A549 (cell line): ENCODE measurements around the gene SF1. TPM values are rescaled to one million over a fixed set of nuclear protein-coding genes. Genes with fewer than 3 reads are reported as not detected.

Experiments used
- ATAC-seq, 2 experiments: fragments of 200-7000 bp in 1 of 2; fragments of >200 bp in 1 of 2; cut with Nextera tagmentation in 1 of 2; cut with Tn5 transposase in 1 of 2; 3 replicates each; pipeline versions ENCODE4 v1.8.0 to v1.9.1; 2018 to 2020; ENCODE audit warnings: mild to moderate bottlenecking in 1 of 2, moderate library complexity in 1 of 2
- CTCF ChIA-PET: fragments of 300-600 bp; sonication (Branson Sonifier 250); formaldehyde crosslinking; extraction: SDS; loops from one replicate; lab custom pipeline; 2021; ENCODE audit warnings: antibody characterized with exemption, inconsistent platforms; lab: Yijun Ruan, JAX
- POLR2A ChIA-PET: fragments of 350-600 bp; formaldehyde crosslinking; extraction: SDS; loops from one replicate; lab custom pipeline; 2021; ENCODE audit warnings: antibody characterized with exemption, inconsistent platforms; lab: Yijun Ruan, JAX
- DNase-seq, 2 experiments: peaks; one replicate each; pipeline versions ENCODE4 v3.0.0 to v3.0.0-alpha.2; 2011 to 2016; ENCODE audit warnings: low read depth in 1 of 2, low spot score in 1 of 2
- FAIRE-seq: peaks from 2 replicates; lab custom pipeline; 2011; peaks lifted over from hg19 to GRCh38; lab: Jason Lieb, UNC
- H3K27ac ChIP-seq, 2 experiments: fragments of >200 bp; sonication (Bioruptor Twin); formaldehyde crosslinking; 3 replicates each; pipeline ENCODE4 v1.5.1; 2016 to 2017
- H3K4me1 ChIP-seq: fragments of >200 bp; sonication (Bioruptor Twin); formaldehyde crosslinking; 3 replicates; pipeline ENCODE4 v1.6.1; 2016
- H3K4me2 ChIP-seq: fragments of >200 bp; sonication (Bioruptor Twin); formaldehyde crosslinking; 3 replicates; pipeline ENCODE4 v1.6.1; 2016
- H3K4me3 ChIP-seq: fragments of >200 bp; sonication (Bioruptor Twin); formaldehyde crosslinking; 3 replicates; pipeline ENCODE4 v1.5.1; 2016
- H3K9me3 ChIP-seq: fragments of >200 bp; sonication (Bioruptor Twin); formaldehyde crosslinking; 3 replicates; pipeline ENCODE4 v1.6.1; 2016
- ATOH8 ChIP-seq: fragments of 250-450 bp; sonication (Bioruptor Pico); IDR thresholded peaks from 2 replicates; pipeline ENCODE4 v1.5.0; 2020; ENCODE audit warnings: low read depth, mild to moderate bottlenecking, moderate library complexity
- CBX8 ChIP-seq: fragments of 200-600 bp; sonication (generic); IDR thresholded peaks from 2 replicates; pipeline ENCODE4 v1.6.1; 2016
- CHD2 ChIP-seq: fragments of 150-350 bp; IDR thresholded peaks from 2 replicates; pipeline ENCODE4 v1.6.1; 2014; ENCODE audit warnings: low read length; ENCODE audit not compliant: partially characterized antibody
- EP300 ChIP-seq, 2 experiments: fragments of >200 bp; sonication (Bioruptor Twin); formaldehyde crosslinking; IDR thresholded peaks; 2 replicates in 1 of 2; 3 replicates in 1 of 2; pipeline ENCODE4 v1.6.1; 2016 to 2017
- HDAC2 ChIP-seq: fragments of 200-600 bp; sonication (generic); IDR thresholded peaks from 2 replicates; pipeline ENCODE4 v1.6.1; 2016
- JUN ChIP-seq, 2 experiments: fragments of >200 bp; sonication (Bioruptor Twin); formaldehyde crosslinking; IDR thresholded peaks; 2 replicates in 1 of 2; 3 replicates in 1 of 2; pipeline ENCODE4 v1.6.1; 2016 to 2017
- JUNB ChIP-seq: fragments of >200 bp; sonication (Bioruptor Twin); formaldehyde crosslinking; IDR thresholded peaks from 2 replicates; pipeline ENCODE4 v1.6.1; 2016
- KDM5A ChIP-seq: fragments of 200-600 bp; sonication (generic); IDR thresholded peaks from 2 replicates; pipeline ENCODE4 v1.6.1; 2016; ENCODE audit warnings: antibody characterized with exemption, mild to moderate bottlenecking
- RARB ChIP-seq: fragments of 250-450 bp; sonication (Bioruptor Pico); IDR thresholded peaks from 2 replicates; pipeline ENCODE4 v1.8.0; 2021; ENCODE audit warnings: mild to moderate bottlenecking, moderate library complexity
- RFX5 ChIP-seq: fragments of 450-650 bp; IDR thresholded peaks from 2 replicates; pipeline ENCODE4 v1.7.1; 2014; ENCODE audit warnings: antibody characterized with exemption, mild to moderate bottlenecking, moderate library complexity
- RNF2 ChIP-seq: fragments of 200-600 bp; sonication (generic); IDR thresholded peaks from 2 replicates; pipeline ENCODE4 v1.6.1; 2016; ENCODE audit warnings: low read depth, mild to moderate bottlenecking, antibody characterized with exemption, moderate library complexity, borderline replicate concordance
- SREBF2 ChIP-seq: fragments of 450-650 bp; IDR thresholded peaks from 2 replicates; pipeline ENCODE4 v1.6.1; 2014; ENCODE audit warnings: mild to moderate bottlenecking, moderate library complexity
- ZSCAN20 ChIP-seq: fragments of 250-450 bp; sonication (Bioruptor Pico); IDR thresholded peaks from 2 replicates; pipeline ENCODE4 v1.8.0; 2022; ENCODE audit warnings: mild to moderate bottlenecking, moderate library complexity
- WGBS: methylation state at CpG from one replicate; pipeline ENCODE4 v1.1.6; 2017; ENCODE audit errors: missing lambda C conversion rate; 5-methylcytosine and 5-hydroxymethylcytosine counted together
- polyA plus RNA-seq, 4 experiments: library from polyadenylated mRNA; depleted of rRNA in 3 of 4; stranded (reverse); fragments of >200 nt; fragmentation: RNase III in 1 of 4; extraction: RNeasy Plus Mini Kit Qiagen cat#74134 plus additional on column Dnase treatment in 1 of 4; gene quantifications; 2 replicates in 3 of 4; 3 replicates in 1 of 4; pipeline ENCODE4 v1.2.3, GENCODE V29; 2011 to 2017
- TF ChIP-seq, protein P1 (sequence below): fragments of >200 bp; sonication (Bioruptor Twin); formaldehyde crosslinking; IDR thresholded peaks from 3 replicates; pipeline ENCODE4 v1.5.1; 2016
- TF ChIP-seq, protein P2 (sequence below): IDR thresholded peaks from 2 replicates; pipeline ENCODE4 v1.6.1; 2012; ENCODE audit warnings: low read depth, borderline replicate concordance
- TF ChIP-seq, protein P3 (sequence below): fragments of 200-600 bp; sonication (generic); IDR thresholded peaks from 2 replicates; pipeline ENCODE4 v1.6.1; 2016; ENCODE audit warnings: antibody characterized with exemption, mild to moderate bottlenecking, moderate library complexity

SF1 gene
- polyA plus RNA-seq, 2 of the 4 experiments (the other 2 are of a cell fraction), result 104 to 310 TPM

DNA sequence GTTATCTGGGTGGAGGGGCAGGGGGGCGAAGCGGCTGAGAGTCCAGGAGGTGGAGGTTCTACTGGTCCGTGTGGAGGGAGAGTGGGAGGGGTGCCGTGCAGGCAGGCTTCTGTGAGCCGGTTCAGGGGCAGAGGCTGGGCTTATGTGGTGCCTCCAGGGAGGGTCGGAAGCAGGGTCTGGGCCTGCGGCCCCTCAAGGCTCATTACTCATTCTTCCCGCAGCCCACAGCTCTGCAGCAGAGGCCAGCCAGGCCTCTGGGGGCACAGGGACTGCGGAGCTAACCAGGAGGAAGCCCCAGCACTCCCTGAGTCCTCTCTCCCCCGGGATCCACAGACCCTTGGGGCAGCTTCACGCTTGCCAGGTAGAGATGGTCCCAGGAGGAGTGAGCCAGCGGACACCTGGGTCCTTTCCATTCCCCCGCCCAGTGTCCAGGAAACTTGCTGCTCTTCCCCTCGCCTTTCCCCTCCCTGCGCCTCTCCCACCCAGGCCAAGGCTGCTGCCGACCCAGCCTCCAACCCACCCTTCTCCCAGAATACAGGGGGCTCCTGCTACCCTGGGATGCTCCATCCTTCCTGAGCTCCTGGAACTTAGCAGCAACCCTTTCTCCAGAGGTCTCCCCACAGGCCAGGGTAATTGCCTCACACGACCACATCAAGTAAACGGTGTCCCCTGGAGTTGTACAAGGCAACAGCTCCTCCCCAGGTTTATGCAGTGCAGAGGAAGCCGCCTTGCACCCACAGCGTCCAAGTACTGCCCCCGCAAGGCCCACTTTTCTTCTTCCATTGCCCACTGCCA, 61.7 kb downstream of the SF1 start (continued):
- TF ChIP-seq, protein P1, sequence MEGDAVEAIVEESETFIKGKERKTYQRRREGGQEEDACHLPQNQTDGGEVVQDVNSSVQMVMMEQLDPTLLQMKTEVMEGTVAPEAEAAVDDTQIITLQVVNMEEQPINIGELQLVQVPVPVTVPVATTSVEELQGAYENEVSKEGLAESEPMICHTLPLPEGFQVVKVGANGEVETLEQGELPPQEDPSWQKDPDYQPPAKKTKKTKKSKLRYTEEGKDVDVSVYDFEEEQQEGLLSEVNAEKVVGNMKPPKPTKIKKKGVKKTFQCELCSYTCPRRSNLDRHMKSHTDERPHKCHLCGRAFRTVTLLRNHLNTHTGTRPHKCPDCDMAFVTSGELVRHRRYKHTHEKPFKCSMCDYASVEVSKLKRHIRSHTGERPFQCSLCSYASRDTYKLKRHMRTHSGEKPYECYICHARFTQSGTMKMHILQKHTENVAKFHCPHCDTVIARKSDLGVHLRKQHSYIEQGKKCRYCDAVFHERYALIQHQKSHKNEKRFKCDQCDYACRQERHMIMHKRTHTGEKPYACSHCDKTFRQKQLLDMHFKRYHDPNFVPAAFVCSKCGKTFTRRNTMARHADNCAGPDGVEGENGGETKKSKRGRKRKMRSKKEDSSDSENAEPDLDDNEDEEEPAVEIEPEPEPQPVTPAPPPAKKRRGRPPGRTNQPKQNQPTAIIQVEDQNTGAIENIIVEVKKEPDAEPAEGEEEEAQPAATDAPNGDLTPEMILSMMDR, result no peak
- no peak for TF ChIP-seq CBX8

GRCh38 chr11:64715756-64716472, 62.4 kb downstream of the SF1 start:
- Histone ChIP-seq H3K4me2 (no peak overlapping the region), H3K27ac (no peak overlapping the region), H3K4me1 (peaks cover 4% of the 10 kb centered on the region; the same call in 1 of the 3 replicates), H3K4me3 (no peak overlapping the region), H3K9me3 (no peaks in the 10 kb centered on the region)
- ChIA-PET CTCF (interaction anchor here (0.7 to 8.1 kb wide), 9 partner anchors 11 to 370 kb away, joined by 3 to 48 read pairs (median 4); partner anchors contain the start of gene RASGRP2), POLR2A (no interaction called here)
- DNase-seq (no peak), FAIRE-seq (no peak), ATAC-seq (no peak; a peak in 2 of 6 replicates)
- no peak for TF ChIP-seq ATOH8 (CRISPR knock-in tag)
- no peak for TF ChIP-seq EP300 (IDR thresholded peaks at IDR 0.05)
- no peak for TF ChIP-seq RFX5
- no peak for TF ChIP-seq CBX8
- TF ChIP-seq, protein P1, result no peak
- no peak for TF ChIP-seq RARB (CRISPR knock-in tag)
- TF ChIP-seq KDM5A, result no peak
- TF ChIP-seq JUNB, result no peak
- TF ChIP-seq ZSCAN20, result no peak
- TF ChIP-seq RNF2, result no peak
- no peak for TF ChIP-seq CHD2
- no peak for TF ChIP-seq HDAC2
- TF ChIP-seq SREBF2, result no peak
- TF ChIP-seq JUN (IDR thresholded peaks at IDR 0.05), result no peak
- TF ChIP-seq, protein P2, sequence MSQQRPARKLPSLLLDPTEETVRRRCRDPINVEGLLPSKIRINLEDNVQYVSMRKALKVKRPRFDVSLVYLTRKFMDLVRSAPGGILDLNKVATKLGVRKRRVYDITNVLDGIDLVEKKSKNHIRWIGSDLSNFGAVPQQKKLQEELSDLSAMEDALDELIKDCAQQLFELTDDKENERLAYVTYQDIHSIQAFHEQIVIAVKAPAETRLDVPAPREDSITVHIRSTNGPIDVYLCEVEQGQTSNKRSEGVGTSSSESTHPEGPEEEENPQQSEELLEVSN, result no peak
- TF ChIP-seq, protein P3, sequence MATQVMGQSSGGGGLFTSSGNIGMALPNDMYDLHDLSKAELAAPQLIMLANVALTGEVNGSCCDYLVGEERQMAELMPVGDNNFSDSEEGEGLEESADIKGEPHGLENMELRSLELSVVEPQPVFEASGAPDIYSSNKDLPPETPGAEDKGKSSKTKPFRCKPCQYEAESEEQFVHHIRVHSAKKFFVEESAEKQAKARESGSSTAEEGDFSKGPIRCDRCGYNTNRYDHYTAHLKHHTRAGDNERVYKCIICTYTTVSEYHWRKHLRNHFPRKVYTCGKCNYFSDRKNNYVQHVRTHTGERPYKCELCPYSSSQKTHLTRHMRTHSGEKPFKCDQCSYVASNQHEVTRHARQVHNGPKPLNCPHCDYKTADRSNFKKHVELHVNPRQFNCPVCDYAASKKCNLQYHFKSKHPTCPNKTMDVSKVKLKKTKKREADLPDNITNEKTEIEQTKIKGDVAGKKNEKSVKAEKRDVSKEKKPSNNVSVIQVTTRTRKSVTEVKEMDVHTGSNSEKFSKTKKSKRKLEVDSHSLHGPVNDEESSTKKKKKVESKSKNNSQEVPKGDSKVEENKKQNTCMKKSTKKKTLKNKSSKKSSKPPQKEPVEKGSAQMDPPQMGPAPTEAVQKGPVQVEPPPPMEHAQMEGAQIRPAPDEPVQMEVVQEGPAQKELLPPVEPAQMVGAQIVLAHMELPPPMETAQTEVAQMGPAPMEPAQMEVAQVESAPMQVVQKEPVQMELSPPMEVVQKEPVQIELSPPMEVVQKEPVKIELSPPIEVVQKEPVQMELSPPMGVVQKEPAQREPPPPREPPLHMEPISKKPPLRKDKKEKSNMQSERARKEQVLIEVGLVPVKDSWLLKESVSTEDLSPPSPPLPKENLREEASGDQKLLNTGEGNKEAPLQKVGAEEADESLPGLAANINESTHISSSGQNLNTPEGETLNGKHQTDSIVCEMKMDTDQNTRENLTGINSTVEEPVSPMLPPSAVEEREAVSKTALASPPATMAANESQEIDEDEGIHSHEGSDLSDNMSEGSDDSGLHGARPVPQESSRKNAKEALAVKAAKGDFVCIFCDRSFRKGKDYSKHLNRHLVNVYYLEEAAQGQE, result no peak
- WGBS, result 29% methylated on average over 9 of the region's 13 CpGs
